A172 (cell line): Measurements from ENCODE around the gene SLC17A1. TPM values are rescaled to one million over a fixed set of nuclear protein-coding genes. Genes with fewer than 3 reads are reported as not detected.

ENCODE experiments used
- DNase-seq: peaks from one replicate; pipeline ENCODE4 v3.0.0-alpha.2; 2015; ENCODE audit warnings: low spot score
- total RNA-seq: library from RNA; depleted of rRNA; stranded (reverse); fragments of >200 nt; shearing (Covaris generic); gene quantifications from 2 replicates; pipeline ENCODE4 v1.2.3, GENCODE V29; 2014

The SLC17A1 gene
- total RNA-seq, 1 experiment from 2014 or later = not detected

- no peak for DNase-seq
These were observed 818 bp upstream of the SLC17A1 start for GRCh38 chr6:25832670-25833069.

GRCh38 chr6:25832307-25832662 is 433 bp upstream of the SLC17A1 start:
- DNase-seq = no peak

- no peak for DNase-seq
These were observed 1.4 kb downstream of the SLC17A1 start for GRCh38 chr6:25830458-25830857.

GRCh38 chr6:25829375-25829774 is 2.5 kb downstream of the SLC17A1 start:
- no peak for DNase-seq

DNA sequence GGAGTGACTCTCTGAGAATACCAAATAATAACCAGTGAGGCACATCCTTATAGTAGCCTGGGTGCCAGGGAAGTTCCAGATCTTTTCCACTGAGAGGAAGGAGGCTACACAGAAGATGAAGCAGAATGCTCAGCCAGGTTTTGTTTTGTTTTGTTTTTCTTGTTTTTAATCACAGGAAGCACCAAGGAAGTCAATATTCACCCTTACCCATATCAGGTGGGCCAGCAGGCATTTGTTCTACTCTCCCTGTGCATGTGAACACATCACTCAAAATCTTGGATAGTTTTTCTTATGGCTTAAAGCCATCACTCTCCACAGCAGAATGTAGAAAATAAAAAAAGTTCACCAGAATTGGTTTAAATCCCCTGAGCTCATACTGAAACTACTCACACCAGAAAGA is 10.5 kb downstream of the SLC17A1 start:
- DNase-seq = no peak

DNA sequence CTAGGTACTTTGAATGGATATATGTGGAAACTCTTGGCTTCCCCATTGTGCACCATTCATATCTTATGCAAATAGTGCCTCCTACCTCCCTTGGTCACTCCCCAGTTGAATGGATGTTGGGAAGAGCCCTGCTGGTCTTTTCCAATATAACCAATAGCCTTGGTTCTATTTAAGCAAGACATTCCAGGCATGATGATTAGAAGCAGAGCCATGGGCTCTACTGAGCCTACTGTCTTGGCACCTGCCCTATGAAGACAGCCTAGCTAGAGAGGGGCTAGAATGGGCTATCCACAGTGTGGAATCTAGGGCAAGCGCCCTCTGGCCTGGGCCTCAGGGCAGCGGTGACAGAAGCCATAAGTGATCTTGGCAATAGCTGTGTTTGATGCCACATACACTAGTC is 15.6 kb downstream of the SLC17A1 start:
- no peak for DNase-seq

GRCh38 chr6:25815194-25815593 is 16.7 kb downstream of the SLC17A1 start:
- no peak for DNase-seq

DNA sequence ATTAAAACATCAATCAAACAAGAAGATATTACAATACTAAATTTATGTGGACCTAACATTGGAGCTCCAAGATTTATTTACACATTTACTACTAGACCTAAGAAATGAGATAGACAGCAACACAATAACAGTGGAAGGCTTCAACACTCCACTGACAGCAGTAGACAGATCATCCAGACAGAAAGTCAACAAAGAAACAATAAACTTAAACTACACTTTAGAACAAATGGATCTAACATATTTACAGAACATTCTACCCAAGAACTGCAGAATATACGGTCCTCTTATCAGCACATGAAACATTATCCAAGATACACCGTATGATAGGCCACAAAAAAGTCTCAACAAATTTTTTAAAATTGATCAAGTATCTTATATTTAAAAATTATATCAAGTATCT is 27.0 kb downstream of the SLC17A1 start:
- no peak for DNase-seq

- no peak for DNase-seq
These were observed 30.4 kb downstream of the SLC17A1 start for GRCh38 chr6:25801436-25801835.

GRCh38 chr6:25794784-25795183 is 37.1 kb downstream of the SLC17A1 start:
- no peak for DNase-seq

DNA sequence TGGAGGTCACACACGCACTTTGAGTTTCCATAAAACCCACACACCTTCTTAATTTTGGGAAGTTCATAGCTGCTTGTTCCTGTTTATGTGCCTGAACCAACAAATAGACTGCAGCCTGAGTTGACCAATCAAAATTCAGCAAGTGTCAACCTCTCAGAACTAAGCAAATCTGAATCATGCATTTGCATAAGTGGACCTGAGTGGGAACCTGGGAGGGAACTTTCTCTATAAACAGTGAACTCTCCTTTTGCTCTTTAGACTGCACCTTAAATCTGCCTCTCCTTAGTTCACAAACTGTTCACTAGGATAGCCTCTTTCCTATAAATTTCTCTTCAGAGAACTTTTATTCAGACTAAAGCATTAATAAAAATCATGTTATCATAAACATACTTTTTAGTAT is 37.9 kb downstream of the SLC17A1 start:
- DNase-seq = no peak

GRCh38 chr6:25792016-25792415 is 39.8 kb downstream of the SLC17A1 start:
- DNase-seq = no peak

DNA sequence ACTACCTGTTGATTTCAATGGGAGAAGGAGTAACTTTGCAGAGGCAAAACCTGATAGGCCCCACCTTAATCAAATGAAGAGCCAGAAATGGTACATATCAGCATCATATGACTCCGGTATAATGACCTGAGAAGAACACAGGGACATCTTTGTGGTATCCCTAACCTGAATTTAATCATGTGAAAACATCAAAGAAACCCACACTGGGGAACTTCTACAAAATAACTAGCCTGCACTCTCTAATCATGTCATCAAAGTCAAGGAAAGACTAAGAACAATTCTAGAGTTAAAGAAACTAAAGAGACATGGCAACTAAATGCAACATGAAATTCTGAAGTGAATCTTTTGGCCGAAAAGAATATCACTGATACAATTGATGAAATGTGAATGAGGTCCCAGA is 42.4 kb downstream of the SLC17A1 start:
- DNase-seq = no peak

GRCh38 chr6:25788305-25788922 is 43.4 kb downstream of the SLC17A1 start:
- DNase-seq = peak; percentile 51

- no peak for DNase-seq
These were observed 44.4 kb downstream of the SLC17A1 start for GRCh38 chr6:25787428-25787827.

DNA sequence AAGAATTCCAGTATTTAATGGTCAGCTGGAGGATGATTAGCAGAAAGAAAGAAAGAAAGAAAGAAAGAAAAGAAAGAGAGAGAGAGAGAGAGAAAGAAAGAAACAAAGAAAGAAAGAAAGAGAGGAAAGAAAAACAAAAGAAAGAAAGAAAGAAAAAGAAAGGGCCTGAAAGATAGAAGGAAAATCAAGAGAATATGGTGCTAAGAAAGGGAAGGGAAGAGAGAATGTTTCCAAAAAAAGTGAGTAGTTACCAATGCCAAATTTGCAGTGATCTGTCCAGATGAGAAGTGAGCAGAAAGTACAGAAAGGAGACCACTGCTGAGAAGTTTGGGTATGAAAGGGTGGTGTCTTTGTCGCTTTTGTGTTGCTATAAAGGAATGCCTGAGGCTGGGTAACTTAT is 50.7 kb downstream of the SLC17A1 start:
- no peak for DNase-seq

DNA sequence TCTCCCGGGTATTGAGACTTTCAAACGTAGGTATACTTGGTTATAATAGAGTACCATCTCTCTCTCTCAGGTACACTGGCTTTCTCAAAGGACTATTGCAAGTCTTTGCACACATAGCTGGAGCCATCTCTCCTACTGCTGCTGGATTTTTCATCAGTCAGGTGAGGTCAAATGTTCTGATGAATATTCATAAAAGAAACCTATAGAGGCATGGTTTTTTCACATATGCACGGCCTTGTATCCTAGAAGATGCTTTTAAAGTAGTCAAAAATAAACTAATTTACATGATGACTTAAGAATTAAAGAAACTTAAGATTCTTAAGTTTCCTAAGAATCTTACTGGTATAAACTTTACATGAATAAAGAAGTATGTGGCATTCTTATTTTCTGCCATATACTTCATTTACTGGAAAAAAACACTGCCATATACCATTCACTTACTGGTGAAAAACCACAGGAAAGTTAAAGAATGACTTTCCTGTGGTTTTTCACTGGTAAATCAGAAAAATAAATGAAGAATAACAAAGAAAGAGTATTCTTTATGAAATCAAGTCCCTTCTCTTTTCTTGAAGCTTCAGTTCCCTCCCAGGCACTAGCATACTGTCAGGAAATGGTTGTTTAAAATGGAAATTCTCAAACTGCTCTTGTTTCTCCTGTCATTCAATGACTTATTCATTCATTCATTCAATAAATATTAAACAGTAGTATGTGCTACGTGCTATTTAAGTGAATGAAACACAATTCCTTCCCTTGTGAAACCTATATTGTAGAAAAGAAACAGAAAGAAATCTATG is 53.8 kb downstream of the SLC17A1 start:
- no peak for DNase-seq

DNA sequence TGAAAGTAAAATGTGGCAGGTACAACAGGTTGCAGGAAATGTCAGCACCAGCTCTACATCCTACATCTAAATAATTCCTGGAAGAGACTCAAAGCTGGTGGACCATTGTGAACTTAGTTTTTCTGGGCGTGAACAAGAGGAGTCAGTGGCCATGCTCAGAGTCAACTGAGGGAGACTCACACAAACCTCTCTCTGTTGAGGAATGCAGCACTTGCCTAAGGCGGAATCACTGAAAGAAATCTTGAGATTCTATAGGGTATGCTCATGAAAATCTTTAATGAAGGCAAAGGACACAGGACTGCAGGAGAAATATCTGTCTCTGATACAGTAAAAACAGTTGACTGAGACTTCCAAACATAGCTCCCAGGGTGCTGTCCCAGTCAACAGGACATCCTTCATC is 54.8 kb downstream of the SLC17A1 start:
- DNase-seq = no peak

- no peak for DNase-seq
These were observed 57.6 kb downstream of the SLC17A1 start for GRCh38 chr6:25774120-25774715.

GRCh38 chr6:25769983-25770382 is 61.9 kb downstream of the SLC17A1 start:
- peak; percentile 13 for DNase-seq

GRCh38 chr6:25768566-25768965 is 63.3 kb downstream of the SLC17A1 start:
- DNase-seq = no peak

GRCh38 chr6:25764611-25765010 is 67.2 kb downstream of the SLC17A1 start:
- DNase-seq = no peak

- no peak for DNase-seq
These were observed 73.8 kb downstream of the SLC17A1 start for GRCh38 chr6:25757936-25758642.
